Liver (tissue), 3 donors: ENCODE results near the gene MYOCOS.

Source experiments
- EGR1 ChIP-seq, 2 donors: IDR thresholded peaks; 2 replicates each; pipeline ENCODE4 v1.6.1; 2016 to 2018; ENCODE audit warnings: antibody characterized with exemption in 2 of 2, low read depth in 2 of 2
- FOXA1 ChIP-seq: IDR thresholded peaks from 2 replicates; pipeline ENCODE4 v1.6.1; 2016; ENCODE audit warnings: antibody characterized with exemption
- FOXA2 ChIP-seq: IDR thresholded peaks from 2 replicates; pipeline ENCODE4 v1.6.1; 2016; ENCODE audit warnings: antibody characterized with exemption
- GABPA ChIP-seq, 2 donors: IDR thresholded peaks in 1 of 2; conservative IDR thresholded peaks in 1 of 2; 2 replicates each; pipeline ENCODE4 v1.6.1; 2016; ENCODE audit warnings: antibody characterized with exemption in 2 of 2, mild to moderate bottlenecking in 1 of 2, moderate library complexity in 1 of 2
- HNF4G ChIP-seq: IDR thresholded peaks from 2 replicates; pipeline ENCODE4 v1.6.1; 2016; ENCODE audit warnings: antibody characterized with exemption
- JUND ChIP-seq, 2 donors: IDR thresholded peaks; 2 replicates each; pipeline ENCODE4 v1.6.1; 2016; ENCODE audit warnings: antibody characterized with exemption in 2 of 2
- RAD21 ChIP-seq, 2 donors: IDR thresholded peaks; 2 replicates each; pipeline ENCODE4 v1.6.1; 2016; ENCODE audit warnings: antibody characterized with exemption in 2 of 2, mild to moderate bottlenecking in 2 of 2
- RXRA ChIP-seq, 2 donors: IDR thresholded peaks; 2 replicates each; pipeline ENCODE4 v1.6.1; 2017 to 2018; ENCODE audit warnings: antibody characterized with exemption in 2 of 2, mild to moderate bottlenecking in 1 of 2
- YY1 ChIP-seq: IDR thresholded peaks from 2 replicates; pipeline ENCODE4 v1.6.1; 2016; ENCODE audit warnings: antibody characterized with exemption, mild to moderate bottlenecking
- TF ChIP-seq, protein P1 (sequence below): fragments of 150-350 bp; IDR thresholded peaks from 2 replicates; pipeline ENCODE4 v1.5.1; 2017; ENCODE audit warnings: improper control_type of control experiment, low read depth, low read length; ENCODE audit not compliant: missing input control
- TF ChIP-seq, protein P2 (sequence below): IDR thresholded peaks from 2 replicates; pipeline ENCODE4 v1.6.1; 2016; ENCODE audit warnings: antibody characterized with exemption
- TF ChIP-seq, protein P3 (sequence below): IDR thresholded peaks from 2 replicates; pipeline ENCODE4 v1.6.1; 2016; ENCODE audit warnings: antibody characterized with exemption
- TF ChIP-seq, protein P4 (sequence below): IDR thresholded peaks from 2 replicates; pipeline ENCODE4 v1.6.1; 2016; ENCODE audit warnings: antibody characterized with exemption
- TF ChIP-seq, protein P5 (sequence below): IDR thresholded peaks from 2 replicates; pipeline ENCODE4 v1.6.1; 2016; ENCODE audit warnings: antibody characterized with exemption, mild to moderate bottlenecking
- donor health status: healthy.
- donor health status: healthy.

DNA sequence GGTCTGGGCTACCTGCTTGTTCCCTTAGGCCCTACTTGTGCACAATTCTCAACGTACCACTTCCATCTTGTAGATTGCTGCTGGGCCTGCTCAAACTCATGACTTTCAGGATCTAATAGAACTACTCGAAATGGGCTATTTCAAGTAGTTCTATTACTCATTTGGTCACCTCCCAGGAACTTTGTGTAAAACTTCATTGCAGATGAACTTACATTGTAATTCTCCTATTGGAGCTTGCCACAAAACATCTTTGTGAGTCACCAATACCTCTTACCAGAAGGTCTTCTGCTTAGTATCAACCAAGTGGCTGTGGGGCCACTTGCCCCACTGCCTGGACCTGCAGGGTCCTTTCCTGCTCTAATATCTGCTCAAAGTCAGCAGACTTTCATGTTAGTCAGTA lies 10.7 kb upstream of the MYOCOS start:
- TF ChIP-seq, protein P1, sequence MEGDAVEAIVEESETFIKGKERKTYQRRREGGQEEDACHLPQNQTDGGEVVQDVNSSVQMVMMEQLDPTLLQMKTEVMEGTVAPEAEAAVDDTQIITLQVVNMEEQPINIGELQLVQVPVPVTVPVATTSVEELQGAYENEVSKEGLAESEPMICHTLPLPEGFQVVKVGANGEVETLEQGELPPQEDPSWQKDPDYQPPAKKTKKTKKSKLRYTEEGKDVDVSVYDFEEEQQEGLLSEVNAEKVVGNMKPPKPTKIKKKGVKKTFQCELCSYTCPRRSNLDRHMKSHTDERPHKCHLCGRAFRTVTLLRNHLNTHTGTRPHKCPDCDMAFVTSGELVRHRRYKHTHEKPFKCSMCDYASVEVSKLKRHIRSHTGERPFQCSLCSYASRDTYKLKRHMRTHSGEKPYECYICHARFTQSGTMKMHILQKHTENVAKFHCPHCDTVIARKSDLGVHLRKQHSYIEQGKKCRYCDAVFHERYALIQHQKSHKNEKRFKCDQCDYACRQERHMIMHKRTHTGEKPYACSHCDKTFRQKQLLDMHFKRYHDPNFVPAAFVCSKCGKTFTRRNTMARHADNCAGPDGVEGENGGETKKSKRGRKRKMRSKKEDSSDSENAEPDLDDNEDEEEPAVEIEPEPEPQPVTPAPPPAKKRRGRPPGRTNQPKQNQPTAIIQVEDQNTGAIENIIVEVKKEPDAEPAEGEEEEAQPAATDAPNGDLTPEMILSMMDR: no peak
- TF ChIP-seq GABPA (IDR thresholded peaks at IDR 0.05 in 1 of 2, conservative IDR thresholded peaks at IDR 0.05 in 1 of 2): no peak
- TF ChIP-seq FOXA1: no peak
- no peak for TF ChIP-seq EGR1 (IDR thresholded peaks at IDR 0.05; ENCODE audit: low read depth in 2 of 2)
- no peak for TF ChIP-seq HNF4G
- TF ChIP-seq, protein P2, sequence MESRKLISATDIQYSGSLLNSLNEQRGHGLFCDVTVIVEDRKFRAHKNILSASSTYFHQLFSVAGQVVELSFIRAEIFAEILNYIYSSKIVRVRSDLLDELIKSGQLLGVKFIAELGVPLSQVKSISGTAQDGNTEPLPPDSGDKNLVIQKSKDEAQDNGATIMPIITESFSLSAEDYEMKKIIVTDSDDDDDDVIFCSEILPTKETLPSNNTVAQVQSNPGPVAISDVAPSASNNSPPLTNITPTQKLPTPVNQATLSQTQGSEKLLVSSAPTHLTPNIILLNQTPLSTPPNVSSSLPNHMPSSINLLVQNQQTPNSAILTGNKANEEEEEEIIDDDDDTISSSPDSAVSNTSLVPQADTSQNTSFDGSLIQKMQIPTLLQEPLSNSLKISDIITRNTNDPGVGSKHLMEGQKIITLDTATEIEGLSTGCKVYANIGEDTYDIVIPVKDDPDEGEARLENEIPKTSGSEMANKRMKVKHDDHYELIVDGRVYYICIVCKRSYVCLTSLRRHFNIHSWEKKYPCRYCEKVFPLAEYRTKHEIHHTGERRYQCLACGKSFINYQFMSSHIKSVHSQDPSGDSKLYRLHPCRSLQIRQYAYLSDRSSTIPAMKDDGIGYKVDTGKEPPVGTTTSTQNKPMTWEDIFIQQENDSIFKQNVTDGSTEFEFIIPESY: no peak
- TF ChIP-seq, protein P3, sequence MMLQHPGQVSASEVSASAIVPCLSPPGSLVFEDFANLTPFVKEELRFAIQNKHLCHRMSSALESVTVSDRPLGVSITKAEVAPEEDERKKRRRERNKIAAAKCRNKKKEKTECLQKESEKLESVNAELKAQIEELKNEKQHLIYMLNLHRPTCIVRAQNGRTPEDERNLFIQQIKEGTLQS: no peak
- TF ChIP-seq, protein P4, sequence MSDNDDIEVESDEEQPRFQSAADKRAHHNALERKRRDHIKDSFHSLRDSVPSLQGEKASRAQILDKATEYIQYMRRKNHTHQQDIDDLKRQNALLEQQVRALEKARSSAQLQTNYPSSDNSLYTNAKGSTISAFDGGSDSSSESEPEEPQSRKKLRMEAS: no peak
- no peak for TF ChIP-seq JUND (IDR thresholded peaks at IDR 0.05)
- TF ChIP-seq FOXA2: no peak
- TF ChIP-seq, protein P5, sequence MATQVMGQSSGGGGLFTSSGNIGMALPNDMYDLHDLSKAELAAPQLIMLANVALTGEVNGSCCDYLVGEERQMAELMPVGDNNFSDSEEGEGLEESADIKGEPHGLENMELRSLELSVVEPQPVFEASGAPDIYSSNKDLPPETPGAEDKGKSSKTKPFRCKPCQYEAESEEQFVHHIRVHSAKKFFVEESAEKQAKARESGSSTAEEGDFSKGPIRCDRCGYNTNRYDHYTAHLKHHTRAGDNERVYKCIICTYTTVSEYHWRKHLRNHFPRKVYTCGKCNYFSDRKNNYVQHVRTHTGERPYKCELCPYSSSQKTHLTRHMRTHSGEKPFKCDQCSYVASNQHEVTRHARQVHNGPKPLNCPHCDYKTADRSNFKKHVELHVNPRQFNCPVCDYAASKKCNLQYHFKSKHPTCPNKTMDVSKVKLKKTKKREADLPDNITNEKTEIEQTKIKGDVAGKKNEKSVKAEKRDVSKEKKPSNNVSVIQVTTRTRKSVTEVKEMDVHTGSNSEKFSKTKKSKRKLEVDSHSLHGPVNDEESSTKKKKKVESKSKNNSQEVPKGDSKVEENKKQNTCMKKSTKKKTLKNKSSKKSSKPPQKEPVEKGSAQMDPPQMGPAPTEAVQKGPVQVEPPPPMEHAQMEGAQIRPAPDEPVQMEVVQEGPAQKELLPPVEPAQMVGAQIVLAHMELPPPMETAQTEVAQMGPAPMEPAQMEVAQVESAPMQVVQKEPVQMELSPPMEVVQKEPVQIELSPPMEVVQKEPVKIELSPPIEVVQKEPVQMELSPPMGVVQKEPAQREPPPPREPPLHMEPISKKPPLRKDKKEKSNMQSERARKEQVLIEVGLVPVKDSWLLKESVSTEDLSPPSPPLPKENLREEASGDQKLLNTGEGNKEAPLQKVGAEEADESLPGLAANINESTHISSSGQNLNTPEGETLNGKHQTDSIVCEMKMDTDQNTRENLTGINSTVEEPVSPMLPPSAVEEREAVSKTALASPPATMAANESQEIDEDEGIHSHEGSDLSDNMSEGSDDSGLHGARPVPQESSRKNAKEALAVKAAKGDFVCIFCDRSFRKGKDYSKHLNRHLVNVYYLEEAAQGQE: no peak
- no peak for TF ChIP-seq RXRA (IDR thresholded peaks at IDR 0.05)
- TF ChIP-seq YY1: no peak
- no peak for TF ChIP-seq RAD21 (IDR thresholded peaks at IDR 0.05)
